HG03378 (cell line): ENCODE results near the gene ELMOD1.

Experiments
- ATAC-seq: cut with Tn5 transposase; IDR thresholded peaks from one replicate; pipeline ENCODE4 v1.9.1; 2021; ENCODE audit warnings: mild to moderate bottlenecking, moderate library complexity; ENCODE audit not compliant: unreplicated experiment

The ELMOD1 gene

DNA sequence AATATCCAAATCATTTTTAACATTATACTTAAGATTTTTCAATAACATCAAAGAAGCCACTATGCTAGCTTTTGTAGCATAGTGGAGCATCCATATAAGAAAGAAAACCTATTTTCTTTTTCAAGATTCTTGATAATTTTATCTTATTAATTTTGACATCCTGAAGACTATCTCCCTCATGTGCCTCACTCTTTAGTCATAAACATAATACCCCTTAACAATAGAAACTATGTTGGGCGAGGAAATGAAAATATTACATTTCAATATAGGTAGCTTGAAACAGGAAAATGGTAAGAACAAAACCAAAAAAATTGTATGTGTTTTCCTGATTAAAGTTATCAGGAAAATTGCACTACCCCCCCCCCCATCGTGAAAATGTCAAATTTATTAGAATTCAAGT, 40.1 kb downstream of the ELMOD1 start:
- no peak for ATAC-seq

DNA sequence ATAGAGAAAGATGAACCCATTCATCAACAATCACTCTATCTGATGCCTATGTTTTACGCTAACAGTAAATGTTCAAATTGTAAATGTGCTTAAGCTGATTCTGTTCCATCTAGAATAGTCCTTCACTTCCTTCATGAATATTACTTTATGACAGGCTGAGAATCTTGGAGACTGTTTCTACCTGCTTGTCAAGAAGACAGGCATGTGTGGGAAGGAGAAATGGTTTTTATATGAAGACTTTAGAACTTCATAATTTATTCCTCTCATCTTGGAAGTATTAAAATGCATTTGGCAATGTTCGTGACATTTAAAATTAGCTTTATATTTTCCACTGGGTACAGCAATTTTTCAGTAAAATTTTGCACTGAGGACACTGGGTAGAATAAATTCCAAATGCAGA, 41.0 kb downstream of the ELMOD1 start:
- ATAC-seq = no peak

DNA sequence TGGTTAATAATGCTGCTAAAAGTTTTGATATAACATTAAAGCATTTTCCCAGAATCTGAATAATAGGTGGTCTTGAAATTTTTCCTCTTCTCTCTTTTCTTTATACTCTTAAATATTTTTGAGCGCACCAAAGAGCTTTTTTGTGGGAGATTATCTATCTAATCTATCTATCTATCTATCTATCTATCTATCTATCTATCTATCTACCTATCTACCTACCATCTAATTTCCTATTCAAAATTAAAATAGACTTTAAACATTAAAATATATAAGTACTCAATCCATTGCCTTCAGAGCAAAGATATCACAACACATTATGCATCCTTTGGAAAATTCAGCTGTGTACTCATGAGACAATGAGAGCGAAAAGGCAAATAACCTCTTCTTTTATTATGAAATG, 55.8 kb downstream of the ELMOD1 start:
- ATAC-seq = no peak

DNA sequence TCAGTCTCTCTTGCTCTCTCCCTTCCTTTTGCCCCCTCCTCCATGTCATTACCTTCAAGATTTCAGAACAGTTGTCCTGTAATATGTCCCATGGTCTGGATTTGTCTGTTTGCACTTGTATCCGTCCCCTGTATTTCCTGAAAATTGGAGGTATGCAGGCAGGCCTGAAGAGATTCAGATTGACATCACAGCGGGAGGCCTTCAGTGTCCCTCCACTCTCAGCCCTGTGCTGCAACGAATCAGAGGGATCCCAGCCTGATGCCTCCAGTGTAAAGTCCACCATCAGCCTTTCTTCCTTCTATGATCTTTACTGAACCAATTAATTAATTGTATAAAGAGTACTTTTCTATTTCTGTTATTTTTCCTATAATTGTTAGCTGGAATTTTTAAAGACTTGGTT, 57.3 kb downstream of the ELMOD1 start:
- no peak for ATAC-seq

DNA sequence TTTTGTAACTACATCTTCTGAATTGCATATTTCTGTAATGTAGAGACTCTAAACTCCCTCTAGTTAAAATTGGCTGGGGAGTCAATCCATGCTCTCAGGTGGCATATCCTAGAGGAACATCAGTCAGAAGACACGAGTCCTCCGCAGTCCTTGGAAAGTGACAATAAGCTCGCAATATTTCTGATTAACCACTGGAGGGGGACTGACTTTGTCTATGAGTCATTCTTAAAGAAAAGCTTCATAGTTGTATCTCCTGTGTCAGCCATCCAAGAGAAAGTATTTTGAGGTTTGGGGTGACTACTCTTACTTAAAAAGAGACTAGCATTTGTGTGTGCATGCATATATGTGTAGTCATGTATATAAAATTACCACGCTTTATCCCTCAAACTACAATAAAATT, 60.7 kb downstream of the ELMOD1 start:
- ATAC-seq = no peak

DNA sequence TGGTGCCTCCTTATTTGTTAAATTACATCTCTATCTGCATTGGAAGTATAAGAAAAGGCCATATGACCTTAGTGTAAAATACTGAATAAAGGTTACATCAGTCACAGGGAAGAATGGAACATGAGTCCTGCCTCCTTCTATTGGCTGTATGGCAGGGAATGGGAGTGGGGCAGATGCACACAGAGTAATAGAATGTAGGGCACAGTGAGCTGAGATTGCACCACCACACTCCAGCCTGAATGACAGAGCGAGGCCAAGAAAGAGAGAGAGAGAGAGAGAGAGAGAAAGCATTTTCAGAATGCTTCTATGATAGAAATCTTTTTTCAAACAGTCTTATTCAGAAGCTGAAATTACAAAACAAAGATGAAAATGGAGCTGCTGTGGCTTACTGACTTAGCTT, 62.1 kb downstream of the ELMOD1 start:
- no peak for ATAC-seq

DNA sequence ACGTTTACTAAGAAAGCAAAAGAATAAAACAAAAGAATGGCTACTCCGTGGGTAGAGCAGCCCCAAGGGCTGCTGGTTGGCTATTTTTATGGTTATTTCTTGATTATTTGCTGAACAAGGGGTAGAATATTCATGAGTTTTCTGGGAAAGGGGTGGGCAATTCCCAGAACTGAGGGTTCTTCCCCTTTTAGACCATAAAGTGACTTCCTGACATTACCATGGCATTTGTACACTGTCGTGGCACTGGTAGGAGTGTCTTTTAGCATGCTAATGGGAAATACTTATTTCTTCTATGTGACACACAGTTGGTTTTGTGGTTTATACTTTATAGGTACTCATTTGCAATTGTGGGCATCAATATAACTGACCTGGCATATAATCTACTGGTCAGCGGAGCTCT, 64.7 kb downstream of the ELMOD1 start:
- no peak for ATAC-seq

DNA sequence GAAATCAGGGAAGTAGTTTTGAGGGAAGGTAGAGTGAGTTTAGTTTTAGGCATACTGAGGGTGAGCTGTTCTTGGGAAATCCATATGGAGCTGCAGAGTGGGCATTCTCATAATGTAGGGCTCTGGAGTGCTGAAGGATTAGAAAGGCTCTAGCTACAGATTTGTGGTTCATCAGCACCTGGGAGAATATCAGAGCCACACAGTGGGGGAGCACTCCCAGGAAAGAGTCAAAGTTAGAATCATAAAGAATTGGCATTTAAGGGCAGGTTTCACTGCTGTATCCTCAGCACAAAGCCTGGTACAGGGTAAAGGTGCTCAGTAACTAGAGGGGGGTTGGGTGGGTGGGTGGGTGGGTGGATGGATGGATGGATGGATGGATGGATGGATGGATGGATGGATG, 68.4 kb downstream of the ELMOD1 start:
- no peak for ATAC-seq

DNA sequence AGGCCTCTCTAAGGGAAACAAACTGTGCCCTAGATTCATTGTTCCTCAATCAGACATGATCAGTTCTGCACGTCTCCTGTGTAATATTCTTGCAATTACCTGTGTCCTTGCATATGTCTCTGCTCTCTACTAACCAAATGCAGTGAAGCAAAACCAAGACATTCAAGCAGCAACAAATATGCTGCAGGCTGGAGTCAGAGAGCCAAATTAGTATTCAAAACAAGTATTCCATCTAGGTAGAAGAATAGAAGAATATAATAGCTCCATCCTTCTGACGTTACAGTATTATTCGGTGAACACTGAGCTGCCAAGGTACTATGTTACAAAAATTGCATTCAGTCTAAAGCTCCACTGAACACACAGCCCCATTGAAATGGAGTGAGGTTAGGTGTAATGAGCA, 69.1 kb downstream of the ELMOD1 start:
- ATAC-seq = no peak

DNA sequence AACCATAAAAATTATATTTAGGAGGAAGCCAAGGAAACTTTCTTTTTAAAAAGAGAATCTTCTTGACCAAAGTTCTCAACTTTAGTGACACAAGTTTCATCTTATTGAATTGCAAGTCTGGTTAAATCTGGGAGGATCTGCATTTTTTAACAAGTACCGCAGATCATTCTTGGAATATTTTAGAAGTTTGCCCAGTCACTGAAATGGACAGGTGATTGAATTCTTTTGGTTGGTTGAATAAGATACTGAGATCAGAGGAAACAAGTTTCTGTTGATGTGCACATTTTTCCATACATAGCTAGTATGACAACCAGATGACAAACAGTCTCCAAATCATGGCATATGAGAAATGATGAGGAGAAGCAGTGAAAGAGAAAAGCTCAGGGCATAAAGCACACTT, 70.7 kb downstream of the ELMOD1 start:
- no peak for ATAC-seq

DNA sequence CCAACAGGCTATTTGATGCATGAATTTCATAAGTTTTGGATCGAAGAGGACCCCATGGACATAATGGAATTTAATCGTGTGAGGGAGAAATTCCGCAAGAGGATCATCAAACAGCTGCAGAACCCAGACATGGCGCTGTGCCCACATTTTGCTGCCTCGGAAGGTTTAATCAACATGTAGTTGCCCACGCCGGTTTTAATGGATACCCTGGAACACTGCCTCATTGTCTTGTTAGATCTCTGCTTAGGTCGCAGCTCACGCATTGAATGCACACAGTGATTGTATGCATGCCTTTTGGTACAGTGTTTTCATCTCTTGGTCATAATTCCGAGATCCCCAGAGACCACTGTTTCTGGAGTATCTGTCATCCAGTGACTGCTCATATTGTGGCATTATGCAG, 74.1 kb downstream of the ELMOD1 start:
- ATAC-seq = no peak

DNA sequence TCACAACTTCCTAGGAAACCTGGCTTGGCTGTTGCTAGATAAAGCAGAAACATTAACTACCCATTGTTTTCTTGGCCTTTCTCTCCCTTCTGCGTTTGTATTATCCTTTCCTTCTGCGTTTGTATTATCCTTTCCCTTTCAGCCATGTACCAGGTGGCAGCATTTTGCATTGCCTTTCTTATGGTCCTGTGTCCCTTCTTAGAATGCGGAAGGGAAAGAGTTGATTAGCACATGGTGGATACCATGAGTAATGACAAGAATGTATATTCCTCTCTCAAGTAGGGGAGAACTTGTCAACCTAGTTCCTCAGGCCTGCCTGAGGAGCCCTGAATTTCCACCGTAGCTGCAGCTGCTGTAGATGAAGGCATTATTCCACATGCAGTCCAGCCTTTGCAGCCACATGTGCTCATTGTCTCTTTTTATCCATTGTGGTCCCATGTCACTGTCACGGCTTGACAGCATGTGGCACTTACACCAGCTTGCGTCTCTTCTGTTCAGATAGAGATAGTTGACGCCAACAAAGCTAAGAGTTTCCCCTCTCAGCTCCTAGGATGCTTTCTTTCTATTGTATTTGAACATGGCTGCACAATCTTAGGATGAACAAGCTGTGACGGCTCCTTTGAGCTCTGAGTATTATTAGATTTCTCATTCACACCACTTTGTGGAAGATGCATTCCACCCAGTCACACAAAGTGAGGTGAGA, 76.1 kb downstream of the ELMOD1 start:
- no peak for ATAC-seq

DNA sequence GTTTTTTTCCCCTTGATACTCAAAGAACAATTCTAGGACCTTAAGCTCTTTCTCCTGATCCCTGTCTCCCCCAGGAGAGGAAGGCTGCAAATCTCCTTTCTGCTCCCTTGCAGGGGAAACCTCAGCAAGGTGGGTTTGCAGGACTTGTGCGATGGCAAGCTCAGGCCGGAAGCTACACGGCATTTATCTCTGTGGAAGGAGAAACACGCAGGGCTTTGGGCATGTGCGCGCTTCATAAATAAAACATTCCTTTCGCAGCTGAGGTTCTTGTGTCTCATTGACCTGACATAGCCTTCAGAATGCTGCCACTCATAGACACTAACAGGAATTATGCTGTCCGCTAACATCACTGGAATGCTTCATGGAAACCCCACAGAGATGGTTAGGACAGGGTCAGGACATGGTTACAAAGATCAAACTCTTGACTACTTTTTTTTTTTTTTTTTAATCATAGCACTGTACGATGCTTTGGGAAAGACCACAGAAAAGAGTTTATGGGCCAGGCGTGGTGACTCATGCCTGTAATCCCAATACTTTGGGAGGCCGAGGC, 78.3 kb downstream of the ELMOD1 start:
- ATAC-seq = no peak

DNA sequence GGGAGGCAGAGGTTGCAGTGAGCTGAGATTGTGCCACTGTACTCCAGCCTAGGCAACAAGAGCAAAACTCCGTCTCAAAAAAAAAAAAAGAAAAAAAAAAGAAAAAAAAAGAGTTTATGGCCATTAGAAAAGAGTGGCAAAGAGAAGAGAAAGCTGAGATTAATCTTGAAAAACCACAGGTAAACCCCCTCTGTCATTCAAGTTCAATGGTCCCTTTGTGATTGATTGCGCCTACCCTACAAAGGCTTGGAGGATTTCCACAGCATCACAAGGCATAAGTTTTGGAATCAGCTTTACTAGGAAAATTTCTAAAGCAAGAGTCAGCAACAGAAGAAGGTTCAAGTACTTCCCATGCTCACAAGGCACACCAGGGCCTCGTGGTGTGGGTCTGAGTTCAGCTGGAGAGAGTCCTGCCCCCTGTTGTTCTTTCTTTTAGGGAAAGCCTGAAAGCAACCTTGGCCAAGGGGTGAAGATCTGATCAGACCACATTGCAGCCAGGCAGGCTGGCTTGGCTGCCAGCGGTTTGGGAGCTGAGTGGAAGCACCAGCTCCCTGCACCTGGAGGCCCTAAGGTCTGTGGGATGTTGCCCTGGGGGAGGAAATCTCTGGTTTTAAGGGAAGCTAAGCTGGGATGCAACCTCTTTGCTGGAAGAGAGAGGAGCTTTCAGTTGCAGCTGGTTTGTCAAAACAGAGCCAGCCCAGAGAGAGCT, 79.1 kb downstream of the ELMOD1 start:
- no peak for ATAC-seq

DNA sequence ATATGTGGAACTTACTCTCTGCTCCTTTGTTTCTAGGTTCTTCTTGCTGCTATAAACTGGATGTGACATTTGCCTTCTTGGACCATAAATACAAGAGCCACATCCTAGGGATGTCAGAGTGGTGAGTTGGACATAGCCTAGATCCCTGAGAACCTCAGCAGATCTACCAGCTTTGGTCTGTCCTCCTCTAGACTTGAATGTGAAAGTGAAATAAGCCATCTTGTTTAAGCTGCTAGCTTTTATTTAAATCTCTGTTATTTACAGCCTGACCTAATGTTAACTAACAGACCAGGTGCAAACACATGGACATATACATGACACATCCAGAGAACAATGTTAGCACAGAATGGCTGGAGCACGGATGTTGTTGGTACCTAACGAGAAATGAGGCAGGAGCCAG, 85.0 kb downstream of the ELMOD1 start:
- ATAC-seq = no peak

DNA sequence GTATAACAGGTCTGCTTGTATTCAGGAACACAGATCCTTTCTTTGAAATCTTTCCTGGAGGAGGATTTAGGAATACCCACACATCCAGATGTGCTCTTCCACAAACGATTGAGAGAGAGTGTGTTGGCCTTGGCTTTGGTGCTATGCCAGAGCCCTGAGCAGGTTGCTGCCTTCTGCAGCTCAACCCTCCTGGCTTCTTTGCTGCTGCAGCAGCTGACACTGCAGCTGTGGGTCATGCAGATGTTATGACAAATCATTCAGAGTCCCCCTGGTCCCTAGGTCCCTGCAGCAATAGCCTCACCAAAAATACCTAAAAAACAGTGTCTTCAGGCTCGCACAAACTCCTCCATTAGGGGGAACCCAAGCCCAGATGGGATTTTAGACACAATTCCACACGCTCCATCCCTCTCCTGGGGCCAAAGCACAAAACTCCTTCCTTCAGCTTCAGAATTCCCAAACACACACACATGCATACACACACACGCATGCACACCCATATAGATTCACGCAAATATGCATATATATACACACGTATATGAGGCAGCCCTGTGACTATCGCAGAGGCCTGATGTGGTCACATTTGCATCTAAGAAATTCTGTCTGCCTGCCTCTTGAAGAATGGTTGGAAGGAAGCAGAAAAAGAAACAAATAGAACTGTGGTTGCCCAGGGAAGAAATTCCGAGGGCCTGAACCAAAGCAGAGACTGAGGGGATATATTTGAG, 85.5 kb downstream of the ELMOD1 start:
- ATAC-seq = no peak

DNA sequence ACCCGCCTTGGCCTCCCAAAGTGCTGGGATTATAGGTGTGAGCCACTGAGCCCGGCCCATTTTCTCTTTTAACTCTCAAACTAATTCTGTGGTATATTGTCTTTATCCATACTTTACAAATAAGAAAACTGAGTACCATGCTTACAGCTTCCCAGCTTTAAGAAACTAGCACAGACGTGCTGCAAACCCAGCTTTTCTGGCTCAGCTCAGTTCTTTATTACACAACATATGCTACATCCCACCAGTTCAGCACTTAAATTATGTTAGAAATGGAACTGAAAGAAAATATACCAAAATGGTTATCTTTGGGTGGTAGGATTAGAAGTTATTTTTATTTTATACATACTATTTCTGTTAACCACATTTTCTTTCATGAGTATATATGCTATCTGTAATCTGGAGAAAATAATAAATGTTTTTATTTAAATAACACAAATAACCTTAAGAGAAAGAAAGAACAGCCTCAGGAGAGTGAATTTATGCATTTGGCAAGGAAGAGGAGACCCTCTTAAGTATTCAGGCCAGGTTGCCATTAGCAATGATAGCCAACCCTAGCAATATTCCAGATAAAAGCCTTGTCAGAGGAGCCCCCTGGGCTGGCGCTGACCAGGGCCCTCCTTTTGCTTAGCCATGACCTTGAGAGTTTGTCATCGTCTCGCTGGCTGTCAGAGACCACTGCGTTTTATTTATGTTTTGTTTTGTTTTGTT, 87.1 kb downstream of the ELMOD1 start:
- no peak for ATAC-seq

DNA sequence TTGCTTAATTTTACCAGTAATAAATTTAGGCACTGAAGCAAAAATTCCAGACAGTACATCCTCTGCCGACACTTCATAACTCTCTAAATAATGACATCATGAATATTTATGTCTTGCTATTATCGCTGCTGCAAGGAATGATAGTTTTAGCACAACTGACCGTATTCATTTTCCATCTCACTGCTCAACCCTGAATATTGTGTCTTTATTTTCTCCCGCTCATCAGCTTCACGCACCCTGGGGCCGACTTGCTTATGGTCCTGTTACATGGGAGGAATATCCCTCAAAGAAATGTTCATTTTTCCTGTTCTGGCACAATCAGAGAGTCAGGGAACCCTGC, 87.7 kb downstream of the ELMOD1 start:
- ATAC-seq = no peak

DNA sequence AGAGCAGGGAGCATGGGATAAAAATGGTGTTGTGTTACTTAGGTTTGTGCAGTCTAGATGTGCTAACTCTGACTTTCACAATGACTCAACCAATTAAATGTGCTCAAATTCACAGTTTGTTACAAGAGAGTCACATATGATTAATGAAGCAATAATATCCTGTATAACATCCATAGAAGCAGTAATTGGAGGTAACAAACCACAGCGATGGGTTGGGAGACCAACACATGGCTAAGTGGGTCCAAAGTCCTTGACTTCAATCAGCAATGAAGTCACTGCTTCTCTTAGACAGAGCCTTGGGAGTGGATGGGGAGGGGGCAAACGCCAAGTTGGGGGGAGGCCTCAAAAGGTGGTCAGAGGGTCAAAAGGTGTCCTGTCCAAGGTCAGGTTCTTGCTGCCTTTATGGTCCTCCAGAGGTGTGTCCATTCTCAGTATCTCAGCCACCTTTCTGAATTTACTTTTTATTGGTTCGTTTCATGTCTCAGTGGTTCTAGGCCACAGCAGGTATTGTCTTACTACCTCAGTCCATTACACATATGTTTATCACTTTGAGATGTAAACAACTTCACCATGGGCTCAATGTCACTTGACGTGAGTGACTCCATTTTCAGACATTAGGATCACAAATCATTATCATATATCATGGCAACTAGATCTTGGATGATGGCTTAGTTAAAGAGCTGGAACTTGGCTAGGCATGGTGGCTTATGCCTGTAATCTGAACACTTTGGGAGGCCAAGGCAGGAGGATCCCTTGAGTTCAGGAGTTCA, 88.5 kb downstream of the ELMOD1 start:
- ATAC-seq = no peak

DNA sequence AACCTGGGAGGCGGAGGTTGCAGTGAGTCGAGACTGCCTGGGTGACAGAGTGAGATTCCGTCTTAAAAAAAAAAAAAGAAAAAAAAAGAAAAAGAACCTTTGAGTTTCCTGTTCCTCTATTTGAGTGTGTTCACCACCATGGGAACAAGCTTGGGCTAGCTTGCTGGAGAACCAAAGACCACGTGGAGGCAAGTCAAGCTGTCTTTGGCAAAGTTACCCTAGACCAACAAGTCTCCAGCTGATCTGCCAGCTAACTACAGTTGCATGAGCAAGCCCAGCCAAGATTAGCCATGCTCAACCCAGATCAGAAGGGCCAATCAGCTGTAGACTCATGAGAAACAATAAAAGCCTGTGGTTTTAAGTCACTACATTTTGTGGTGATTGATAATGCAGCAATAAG, 91.2 kb downstream of the ELMOD1 start:
- no peak for ATAC-seq

DNA sequence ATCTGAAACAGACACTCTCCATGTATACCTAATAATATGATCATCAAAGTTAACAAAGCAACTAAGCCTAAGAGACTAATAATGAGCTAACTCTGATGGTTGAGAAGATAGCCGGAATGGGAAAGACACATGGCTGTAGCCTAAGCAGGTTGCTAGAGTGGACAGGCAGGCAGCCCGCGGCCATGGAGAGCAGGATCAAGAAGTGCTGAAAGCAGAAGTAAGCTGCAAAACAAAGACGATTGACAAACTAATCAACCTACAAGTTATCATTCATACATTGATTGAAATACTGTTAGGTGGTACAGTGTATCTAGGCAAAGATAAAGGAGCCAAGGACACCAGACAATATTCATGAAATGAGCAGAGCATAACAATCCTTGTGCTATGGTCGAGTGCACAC, 91.6 kb downstream of the ELMOD1 start:
- no peak for ATAC-seq
